ENCODE data around the gene AGAP1.

DNA sequence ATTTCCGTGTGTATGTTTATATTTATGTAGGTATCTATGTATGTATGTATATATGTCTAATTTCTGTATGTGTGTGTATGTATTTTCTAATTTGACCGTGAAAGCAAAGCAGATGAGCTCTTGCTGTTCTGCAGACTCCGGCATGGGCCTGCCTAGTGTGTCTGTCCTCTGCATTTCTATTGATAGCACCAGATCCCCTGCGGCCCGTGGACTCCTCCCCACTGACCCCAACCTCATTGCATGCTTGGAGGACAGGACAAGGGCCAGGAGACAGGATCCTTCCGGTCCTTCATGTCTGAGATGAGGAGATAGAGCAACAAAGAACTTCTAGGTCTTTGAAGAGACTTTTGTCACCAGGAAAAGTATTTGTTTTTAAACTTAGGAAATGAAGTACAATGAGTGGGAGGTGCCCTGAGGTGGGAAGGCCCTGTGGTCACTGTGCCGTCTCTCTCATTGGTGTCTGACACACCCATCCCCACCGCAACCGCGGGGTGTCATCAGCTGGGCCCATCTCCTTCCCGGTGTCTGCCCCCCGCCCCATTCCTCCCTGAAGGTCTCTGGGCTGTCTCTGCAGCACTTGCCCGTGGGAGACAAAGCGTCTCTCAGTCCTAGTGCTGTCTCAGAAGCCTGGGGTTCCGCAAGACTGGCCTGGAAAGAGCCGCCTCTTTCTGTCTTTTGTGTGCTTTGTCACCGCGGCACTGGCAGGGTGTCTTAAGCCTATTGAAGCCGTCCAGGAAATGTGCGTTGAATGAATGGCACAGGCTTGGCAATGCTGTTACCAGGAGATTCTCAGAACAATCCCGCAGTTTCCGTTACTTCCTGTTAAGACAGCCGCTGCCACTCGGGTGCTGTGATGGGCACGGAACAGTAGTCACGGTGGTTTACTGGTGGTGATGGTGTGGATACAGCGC, 216.4 kb downstream of the AGAP1 start:
- TF ChIP-seq EZH2 (IDR thresholded peaks at IDR 0.05) (no peak), CTCF (IDR thresholded peaks at IDR 0.05) (no peak)

All from neural progenitor cell (in vitro differentiated cells).